Panc1 (cell line): Measurements from ENCODE around the gene S1PR1. TPM values are rescaled to one million over a fixed set of nuclear protein-coding genes. Genes with fewer than 3 reads are reported as not detected.

Experiments used
- ATAC-seq: fragments of 200-7000 bp; cut with Tn5 transposase; 2 replicates; pipeline ENCODE4 v1.9.1; 2020; ENCODE audit warnings: mild to moderate bottlenecking, moderate library complexity
- BruUV-seq: library from RNA; stranded (reverse); fragments of 400-500 nt; replicated peaks from 2 replicates; lab custom pipeline; 2021; lab: Mats Ljungman, UMichigan
- CTCF ChIA-PET: fragments of 300-600 bp; sonication (Branson Sonifier 250); formaldehyde crosslinking; loops from one replicate; lab custom pipeline; 2022; ENCODE audit warnings: antibody characterized with exemption; lab: Charles Lee
- POLR2A ChIA-PET: fragments of 300-600 bp; sonication (Branson Sonifier 250); formaldehyde crosslinking; loops from one replicate; lab custom pipeline; 2022; ENCODE audit warnings: antibody characterized with exemption; lab: Charles Lee
- DNase-seq: peaks from one replicate; pipeline ENCODE4 v3.0.0-alpha.2; 2010; ENCODE audit warnings: low read depth, low spot score
- H3K27ac ChIP-seq: 2 replicates; pipeline ENCODE4 v1.5.1; 2011; ENCODE audit warnings: mild to moderate bottlenecking, low read length, inconsistent platforms
- H3K27me3 ChIP-seq: fragments of 200-500 bp; sonication (Bioruptor generic); 2 replicates; pipeline ENCODE4 v1.6.0; 2014; ENCODE audit warnings: low read length, inconsistent platforms; ENCODE audit not compliant: control insufficient read depth, insufficient read depth
- H3K36me3 ChIP-seq: fragments of 200-500 bp; sonication (Bioruptor generic); 2 replicates; pipeline ENCODE4 v1.5.1; 2014; ENCODE audit warnings: inconsistent platforms, mild to moderate bottlenecking, low read length, moderate library complexity; ENCODE audit not compliant: control insufficient read depth, insufficient read depth
- H3K4me1 ChIP-seq: 2 replicates; pipeline ENCODE4 v1.5.1; 2011; ENCODE audit warnings: inconsistent platforms, mild to moderate bottlenecking, low read length, moderate library complexity; ENCODE audit not compliant: control insufficient read depth, insufficient read depth
- H3K4me3 ChIP-seq, 2 experiments: 2 replicates each; pipeline ENCODE4 v1.5.1; 2011 to 2012; ENCODE audit warnings: low read depth in 2 of 2, low read length in 2 of 2, mild to moderate bottlenecking in 2 of 2, inconsistent platforms in 1 of 2, moderate library complexity in 1 of 2
- H3K9me3 ChIP-seq: fragments of 200-500 bp; sonication (Bioruptor generic); 2 replicates; pipeline ENCODE4 v1.5.1; 2014; ENCODE audit warnings: low read depth, mild to moderate bottlenecking, inconsistent platforms, low read length, moderate library complexity; ENCODE audit not compliant: control insufficient read depth, insufficient read depth
- CTCF ChIP-seq: fragments of 450-650 bp; IDR thresholded peaks from 2 replicates; pipeline ENCODE4 v1.5.1; 2017; ENCODE audit warnings: mild to moderate bottlenecking
- POLR2AphosphoS5 ChIP-seq: IDR thresholded peaks from 2 replicates; pipeline ENCODE4 v1.6.1; 2012; ENCODE audit warnings: mild to moderate bottlenecking, low read depth, low read length, moderate library complexity
- SIN3A ChIP-seq: IDR thresholded peaks from 2 replicates; pipeline ENCODE4 v1.6.1; 2012; ENCODE audit warnings: low read depth, mild to moderate bottlenecking, low read length, moderate library complexity, borderline replicate concordance; ENCODE audit not compliant: insufficient read depth
- TCF7L2 ChIP-seq: IDR thresholded peaks from 2 replicates; pipeline ENCODE4 v1.6.1; 2011; ENCODE audit warnings: mild to moderate bottlenecking, low read depth, low read length, inconsistent platforms
- in situ Hi-C: cut with HindIII; loops from 2 replicates; pipeline ENCODE4 v1.10.0; 2016; ENCODE audit warnings: low sequenced_read_pairs, low pct_unique_long_range_greater_than_20kb
- intact Hi-C: fragments of 100-400 bp; cut with micrococcal nuclease; formaldehyde crosslinking; loops from one replicate; pipeline ENCODE4 v1.10.0; 2022; ENCODE audit not compliant: unreplicated experiment
- total RNA-seq: library from RNA; stranded (reverse); gene quantifications from one replicate; pipeline ENCODE4 v1.2.1, GENCODE V29; 2021; ENCODE audit not compliant: unreplicated experiment
- TF ChIP-seq, protein P1 (sequence below), 2 experiments: IDR thresholded peaks; 2 replicates each; pipeline ENCODE4 v1.6.1; 2011 to 2012; ENCODE audit warnings: low read depth in 2 of 2, control low read depth in 1 of 2, low read length in 1 of 2, mild to moderate bottlenecking in 1 of 2, moderate library complexity in 1 of 2; ENCODE audit not compliant: insufficient read depth in 1 of 2

S1PR1 gene
- total RNA-seq, 1 experiment from 2014 or later = 0.41 TPM

- in situ Hi-C loops (no loop called here), intact Hi-C loops (no loop called here)
- CTCF ChIA-PET = no interaction called here
- TF ChIP-seq CTCF = no peak
- TF ChIP-seq SIN3A = no peak
- no peak for TF ChIP-seq TCF7L2
- TF ChIP-seq, protein P1, sequence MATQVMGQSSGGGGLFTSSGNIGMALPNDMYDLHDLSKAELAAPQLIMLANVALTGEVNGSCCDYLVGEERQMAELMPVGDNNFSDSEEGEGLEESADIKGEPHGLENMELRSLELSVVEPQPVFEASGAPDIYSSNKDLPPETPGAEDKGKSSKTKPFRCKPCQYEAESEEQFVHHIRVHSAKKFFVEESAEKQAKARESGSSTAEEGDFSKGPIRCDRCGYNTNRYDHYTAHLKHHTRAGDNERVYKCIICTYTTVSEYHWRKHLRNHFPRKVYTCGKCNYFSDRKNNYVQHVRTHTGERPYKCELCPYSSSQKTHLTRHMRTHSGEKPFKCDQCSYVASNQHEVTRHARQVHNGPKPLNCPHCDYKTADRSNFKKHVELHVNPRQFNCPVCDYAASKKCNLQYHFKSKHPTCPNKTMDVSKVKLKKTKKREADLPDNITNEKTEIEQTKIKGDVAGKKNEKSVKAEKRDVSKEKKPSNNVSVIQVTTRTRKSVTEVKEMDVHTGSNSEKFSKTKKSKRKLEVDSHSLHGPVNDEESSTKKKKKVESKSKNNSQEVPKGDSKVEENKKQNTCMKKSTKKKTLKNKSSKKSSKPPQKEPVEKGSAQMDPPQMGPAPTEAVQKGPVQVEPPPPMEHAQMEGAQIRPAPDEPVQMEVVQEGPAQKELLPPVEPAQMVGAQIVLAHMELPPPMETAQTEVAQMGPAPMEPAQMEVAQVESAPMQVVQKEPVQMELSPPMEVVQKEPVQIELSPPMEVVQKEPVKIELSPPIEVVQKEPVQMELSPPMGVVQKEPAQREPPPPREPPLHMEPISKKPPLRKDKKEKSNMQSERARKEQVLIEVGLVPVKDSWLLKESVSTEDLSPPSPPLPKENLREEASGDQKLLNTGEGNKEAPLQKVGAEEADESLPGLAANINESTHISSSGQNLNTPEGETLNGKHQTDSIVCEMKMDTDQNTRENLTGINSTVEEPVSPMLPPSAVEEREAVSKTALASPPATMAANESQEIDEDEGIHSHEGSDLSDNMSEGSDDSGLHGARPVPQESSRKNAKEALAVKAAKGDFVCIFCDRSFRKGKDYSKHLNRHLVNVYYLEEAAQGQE (IDR thresholded peaks at IDR 0.05; ENCODE audit: insufficient read depth in 1 of 2, low read depth in 2 of 2, low read length in 1 of 2) = no peak
- no peak for TF ChIP-seq POLR2AphosphoS5
- Histone ChIP-seq H3K36me3 (no peaks in the 10 kb centered on the region), H3K9me3 (no peaks in the 10 kb centered on the region), H3K4me1 (no peaks in the 10 kb centered on the region), H3K27ac (no peak overlapping the region), H3K4me3 (no peak overlapping the region), H3K27me3 (no peaks in the 10 kb centered on the region)
- ATAC-seq (no peak), DNase-seq (no peak)
- POLR2A ChIA-PET = no interaction called here
- no TSS peak for BruUV-seq
These were observed 26.0 kb downstream of the S1PR1 start for GRCh38 chr1:101262630-101263348.

DNA sequence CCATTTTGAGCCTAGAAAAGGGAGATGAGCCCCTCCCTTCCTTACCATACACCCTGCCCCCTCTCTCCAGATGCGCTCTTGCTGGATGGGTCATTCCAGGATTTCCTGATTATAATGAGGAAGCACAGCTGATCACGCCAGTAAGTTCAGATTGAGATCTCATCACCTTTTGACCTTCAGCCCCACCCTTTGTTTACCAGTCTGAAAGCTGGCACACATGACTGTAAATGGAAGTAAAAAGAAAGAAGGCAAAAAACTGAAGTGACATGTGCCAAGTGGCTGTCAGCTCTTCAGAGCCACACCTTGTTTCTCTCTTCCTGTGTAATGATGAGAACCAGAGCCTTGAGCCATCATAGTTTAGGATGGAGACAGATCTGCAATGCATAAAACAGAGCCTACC, 27.9 kb downstream of the S1PR1 start:
- no peak for DNase-seq
- TF ChIP-seq TCF7L2 = no peak
- TF ChIP-seq SIN3A = no peak
- TF ChIP-seq POLR2AphosphoS5 = no peak
- TF ChIP-seq, protein P1 (IDR thresholded peaks at IDR 0.05; ENCODE audit: insufficient read depth in 1 of 2, low read depth in 2 of 2, low read length in 1 of 2) = no peak
- no peak for TF ChIP-seq CTCF
- Histone ChIP-seq H3K9me3 (no peaks in the 10 kb centered on the region), H3K4me1 (no peaks in the 10 kb centered on the region), H3K27ac (no peak overlapping the region), H3K36me3 (no peaks in the 10 kb centered on the region), H3K27me3 (no peaks in the 10 kb centered on the region), H3K4me3 (no peak overlapping the region)
- intact Hi-C loops = no loop called here
- ChIA-PET POLR2A (no interaction called here), CTCF (no interaction called here)
- ATAC-seq = no peak
- BruUV-seq = no TSS peak
- in situ Hi-C loops = no loop called here
